DND-41 (cell line): Measurements from ENCODE around the gene HIP1.
"Not testable (repeated sequence)": the region's sequence is repeated elsewhere in the genome, so short reads cannot be mapped to it uniquely, and the experiment has no call there.

ENCODE experiments used
- ATAC-seq: fragments of 200-7000 bp; cut with Tn5 transposase; 3 replicates; pipeline ENCODE4 v1.9.1; 2021; ENCODE audit warnings: low read depth; ENCODE audit not compliant: insufficient read depth
- DNase-seq: peaks from one replicate; pipeline ENCODE4 v3.0.0-alpha.2; 2020
- H2AFZ ChIP-seq: 2 replicates; pipeline ENCODE4 v1.6.0; 2012; ENCODE audit warnings: low read depth, low read length
- H3K27ac ChIP-seq: 2 replicates; pipeline ENCODE4 v1.5.1; 2012; ENCODE audit warnings: low read length, inconsistent platforms
- H3K27me3 ChIP-seq: fragments of 200-600 bp; sonication (generic); 2 replicates; pipeline ENCODE4 v1.6.0; 2012; ENCODE audit warnings: low read length, mild to moderate bottlenecking, inconsistent platforms; ENCODE audit not compliant: insufficient read depth, poor library complexity
- H3K36me3 ChIP-seq: 2 replicates; pipeline ENCODE4 v1.5.1; 2012; ENCODE audit warnings: low read length, inconsistent platforms; ENCODE audit not compliant: insufficient read depth
- H3K4me1 ChIP-seq: 2 replicates; pipeline ENCODE4 v1.5.1; 2012; ENCODE audit warnings: mild to moderate bottlenecking, low read length; ENCODE audit not compliant: insufficient read depth
- H3K4me2 ChIP-seq: 2 replicates; pipeline ENCODE4 v1.6.0; 2012; ENCODE audit warnings: mild to moderate bottlenecking, moderate library complexity, low read length, inconsistent platforms; ENCODE audit not compliant: insufficient read depth
- H3K4me3 ChIP-seq, 2 experiments: fragments of 200-600 bp in 1 of 2; shearing (Covaris generic) in 1 of 2; 2 replicates each; pipeline ENCODE4 v1.5.1; 2012 to 2016; ENCODE audit warnings: inconsistent platforms in 2 of 2, low read length in 2 of 2, mild to moderate bottlenecking in 2 of 2, low read depth in 1 of 2, moderate library complexity in 1 of 2
- H3K79me2 ChIP-seq: 2 replicates; pipeline ENCODE4 v1.6.0; 2012; ENCODE audit warnings: low read length, inconsistent platforms; ENCODE audit not compliant: insufficient read depth
- H3K9ac ChIP-seq: 2 replicates; pipeline ENCODE4 v1.6.0; 2012; ENCODE audit warnings: low read depth, mild to moderate bottlenecking, inconsistent platforms, low read length, moderate library complexity
- H3K9me3 ChIP-seq: 2 replicates; pipeline ENCODE4 v1.5.1; 2012; ENCODE audit warnings: low read length, moderate library complexity, mild to moderate bottlenecking, inconsistent platforms; ENCODE audit not compliant: insufficient read depth, severe bottlenecking
- H4K20me1 ChIP-seq: 2 replicates; pipeline ENCODE4 v1.6.0; 2012; ENCODE audit warnings: low read length; ENCODE audit not compliant: insufficient read depth
- EZH2 ChIP-seq: IDR thresholded peaks from 3 replicates; pipeline ENCODE4 v1.6.1; 2012; ENCODE audit warnings: borderline replicate concordance, low read depth, mild to moderate bottlenecking, moderate library complexity, low read length, inconsistent platforms; ENCODE audit not compliant: severe bottlenecking
- TF ChIP-seq, protein P1 (sequence below): IDR thresholded peaks from 2 replicates; pipeline ENCODE4 v1.5.1; 2012; ENCODE audit warnings: borderline replicate concordance, low read length, moderate library complexity, mild to moderate bottlenecking; ENCODE audit not compliant: poor library complexity, severe bottlenecking; ENCODE audit errors: extremely low read depth

Gene HIP1

DNA sequence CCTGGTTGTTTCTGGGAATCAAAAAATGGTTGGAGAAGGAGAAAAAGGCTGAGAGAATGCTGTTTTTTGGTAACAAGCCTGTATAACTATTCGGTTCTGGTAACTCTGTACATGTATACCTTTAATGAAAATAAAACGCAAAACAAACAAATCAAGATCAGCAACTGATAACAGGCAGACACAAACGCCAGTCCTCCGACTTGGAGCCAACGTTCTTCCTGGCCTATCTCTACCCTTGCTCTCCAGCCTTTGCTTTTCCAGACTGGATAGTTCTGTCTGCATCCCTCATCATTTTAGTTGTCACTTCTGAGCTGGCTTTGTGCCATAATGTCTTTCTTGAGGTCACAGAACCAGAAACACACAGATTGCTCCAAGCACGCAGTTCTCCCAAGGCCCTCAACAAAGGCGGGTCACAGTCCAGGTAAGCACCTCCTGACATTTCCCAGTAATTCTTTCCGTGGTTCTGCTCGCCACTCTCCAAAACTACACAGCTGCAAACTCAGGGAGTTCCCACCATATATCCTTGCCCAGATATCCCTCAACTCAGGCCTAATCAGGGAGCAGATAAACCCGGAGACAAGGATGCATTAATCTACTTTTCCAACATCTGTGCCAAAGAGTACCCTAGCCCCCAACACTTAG lies 20.2 kb downstream of the HIP1 start:
- no peak overlapping the region for H3K9ac ChIP-seq

DNA sequence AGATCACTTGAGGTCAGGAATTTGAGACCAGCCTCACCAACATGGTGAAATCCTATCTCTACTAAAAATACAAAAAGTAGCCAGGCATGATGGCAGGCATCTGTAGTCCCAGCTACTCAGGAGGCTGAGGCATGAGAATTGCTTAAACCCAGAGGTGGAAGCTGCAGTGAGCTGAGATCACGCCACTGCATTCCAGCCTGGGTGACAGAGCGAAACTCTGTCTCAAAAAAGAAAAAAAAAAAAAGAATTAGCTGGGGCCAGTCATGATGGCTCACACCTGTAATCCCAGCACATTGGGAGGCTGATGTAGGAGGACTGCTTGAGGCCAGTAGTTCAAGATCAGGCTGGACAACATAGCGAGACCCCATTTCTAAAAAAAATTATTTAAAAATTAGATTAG lies 21.0 kb downstream of the HIP1 start:
- not testable (repeated sequence) for H3K4me3 ChIP-seq, H3K27me3 ChIP-seq, H3K27ac ChIP-seq, DNase-seq, H3K9ac ChIP-seq, H3K79me2 ChIP-seq, ATAC-seq, H3K9me3 ChIP-seq, H3K4me2 ChIP-seq, H3K4me1 ChIP-seq, H4K20me1 ChIP-seq, H2AFZ ChIP-seq, H3K36me3 ChIP-seq

More for the DNA sequence above, 20.2 kb downstream of the HIP1 start:
- H3K4me1 ChIP-seq: no peaks in the 10 kb centered on the region
- no peak overlapping the region for H3K4me2 ChIP-seq
- no peaks in the 10 kb centered on the region for H3K27me3 ChIP-seq
- DNase-seq (no peak), ATAC-seq (no peak)
- H3K79me2 ChIP-seq: no peaks in the 10 kb centered on the region
- no peak overlapping the region for H3K4me3 ChIP-seq
- H3K27ac ChIP-seq: no peak overlapping the region
- H4K20me1 ChIP-seq: no peaks in the 10 kb centered on the region
- no peak overlapping the region for H2AFZ ChIP-seq
- TF ChIP-seq EZH2: no peak
- TF ChIP-seq, protein P1, sequence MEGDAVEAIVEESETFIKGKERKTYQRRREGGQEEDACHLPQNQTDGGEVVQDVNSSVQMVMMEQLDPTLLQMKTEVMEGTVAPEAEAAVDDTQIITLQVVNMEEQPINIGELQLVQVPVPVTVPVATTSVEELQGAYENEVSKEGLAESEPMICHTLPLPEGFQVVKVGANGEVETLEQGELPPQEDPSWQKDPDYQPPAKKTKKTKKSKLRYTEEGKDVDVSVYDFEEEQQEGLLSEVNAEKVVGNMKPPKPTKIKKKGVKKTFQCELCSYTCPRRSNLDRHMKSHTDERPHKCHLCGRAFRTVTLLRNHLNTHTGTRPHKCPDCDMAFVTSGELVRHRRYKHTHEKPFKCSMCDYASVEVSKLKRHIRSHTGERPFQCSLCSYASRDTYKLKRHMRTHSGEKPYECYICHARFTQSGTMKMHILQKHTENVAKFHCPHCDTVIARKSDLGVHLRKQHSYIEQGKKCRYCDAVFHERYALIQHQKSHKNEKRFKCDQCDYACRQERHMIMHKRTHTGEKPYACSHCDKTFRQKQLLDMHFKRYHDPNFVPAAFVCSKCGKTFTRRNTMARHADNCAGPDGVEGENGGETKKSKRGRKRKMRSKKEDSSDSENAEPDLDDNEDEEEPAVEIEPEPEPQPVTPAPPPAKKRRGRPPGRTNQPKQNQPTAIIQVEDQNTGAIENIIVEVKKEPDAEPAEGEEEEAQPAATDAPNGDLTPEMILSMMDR: no peak
- H3K36me3 ChIP-seq: no peaks in the 10 kb centered on the region
- H3K9me3 ChIP-seq: no peaks in the 10 kb centered on the region

DNA sequence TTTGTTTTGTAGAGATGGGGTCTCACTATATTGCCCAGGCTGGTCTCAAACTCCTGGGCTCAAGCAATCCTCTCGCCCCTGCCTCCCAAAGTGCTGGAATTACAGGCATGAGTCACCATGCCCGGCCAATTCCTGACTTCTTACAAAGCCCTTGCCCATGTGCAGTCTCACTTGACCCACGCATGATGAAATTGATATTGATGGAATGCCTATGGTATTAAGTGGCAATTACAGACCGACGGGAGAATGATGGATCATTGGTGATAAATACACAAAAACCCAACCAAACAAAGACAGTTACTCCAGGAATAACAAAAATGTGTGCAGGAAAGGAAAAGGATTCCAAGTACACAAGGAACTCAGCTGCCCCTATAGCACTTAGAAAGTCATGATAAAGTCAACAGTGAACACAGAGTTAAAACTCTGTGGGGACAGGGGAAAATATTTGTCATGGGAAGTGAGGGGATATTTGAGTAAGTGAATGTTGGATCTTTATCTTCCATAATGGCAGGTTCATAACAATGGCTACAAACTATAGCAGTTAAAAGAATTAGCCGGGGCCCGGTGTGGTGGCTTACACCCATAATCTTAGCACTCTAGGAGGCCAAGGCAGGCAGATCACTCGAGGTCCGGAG lies 21.6 kb downstream of the HIP1 start:
- Histone ChIP-seq H3K9ac (no peak overlapping the region), H2AFZ (no peak overlapping the region), H3K36me3 (no peaks in the 10 kb centered on the region), H4K20me1 (no peaks in the 10 kb centered on the region), H3K4me1 (no peaks in the 10 kb centered on the region), H3K9me3 (no peaks in the 10 kb centered on the region), H3K27ac (no peak overlapping the region), H3K4me3 (no peak overlapping the region), H3K27me3 (no peaks in the 10 kb centered on the region), H3K79me2 (no peaks in the 10 kb centered on the region), H3K4me2 (no peak overlapping the region)
- no peak for ATAC-seq
- TF ChIP-seq, protein P1: no peak
- DNase-seq: no peak

DNA sequence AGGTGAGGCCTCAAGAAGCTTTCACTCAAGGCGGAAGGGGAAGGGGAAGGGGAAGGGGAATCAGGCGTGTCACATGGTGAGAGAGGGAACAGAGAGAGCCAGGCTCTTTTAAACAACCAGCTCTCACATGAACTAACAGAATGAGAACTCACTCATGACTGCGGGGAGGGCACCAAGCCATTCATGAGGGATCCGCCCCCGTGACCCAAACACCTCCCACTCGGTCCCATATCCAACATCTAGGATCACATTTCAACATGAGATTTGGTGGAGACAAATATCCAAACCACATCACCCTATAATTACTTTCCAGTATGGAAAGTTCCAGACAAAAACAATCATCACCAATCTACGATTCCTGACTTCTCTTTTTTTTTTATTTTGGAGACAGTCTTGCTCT lies 22.9 kb downstream of the HIP1 start:
- Histone ChIP-seq H3K4me1 (no peaks in the 10 kb centered on the region), H3K9me3 (no peaks in the 10 kb centered on the region), H3K4me3 (no peak overlapping the region), H3K9ac (no peak overlapping the region), H3K79me2 (no peaks in the 10 kb centered on the region), H3K36me3 (no peaks in the 10 kb centered on the region), H3K27me3 (no peaks in the 10 kb centered on the region), H2AFZ (no peak overlapping the region), H4K20me1 (no peaks in the 10 kb centered on the region), H3K27ac (no peak overlapping the region), H3K4me2 (no peak overlapping the region)
- DNase-seq: no peak
- no peak for ATAC-seq
- no peak for TF ChIP-seq EZH2
- TF ChIP-seq, protein P1: no peak
